NCI-H1105 (cell line): ENCODE results near the gene FCHSD2.
"Not testable (repeated sequence)": the region's sequence is repeated elsewhere in the genome, so short reads cannot be mapped to it uniquely, and the experiment has no call there.

Experiments used
- DNase-seq: peaks from one replicate; lab custom pipeline; 2025; lab: John Stamatoyannopoulos, UW

The FCHSD2 gene

DNA sequence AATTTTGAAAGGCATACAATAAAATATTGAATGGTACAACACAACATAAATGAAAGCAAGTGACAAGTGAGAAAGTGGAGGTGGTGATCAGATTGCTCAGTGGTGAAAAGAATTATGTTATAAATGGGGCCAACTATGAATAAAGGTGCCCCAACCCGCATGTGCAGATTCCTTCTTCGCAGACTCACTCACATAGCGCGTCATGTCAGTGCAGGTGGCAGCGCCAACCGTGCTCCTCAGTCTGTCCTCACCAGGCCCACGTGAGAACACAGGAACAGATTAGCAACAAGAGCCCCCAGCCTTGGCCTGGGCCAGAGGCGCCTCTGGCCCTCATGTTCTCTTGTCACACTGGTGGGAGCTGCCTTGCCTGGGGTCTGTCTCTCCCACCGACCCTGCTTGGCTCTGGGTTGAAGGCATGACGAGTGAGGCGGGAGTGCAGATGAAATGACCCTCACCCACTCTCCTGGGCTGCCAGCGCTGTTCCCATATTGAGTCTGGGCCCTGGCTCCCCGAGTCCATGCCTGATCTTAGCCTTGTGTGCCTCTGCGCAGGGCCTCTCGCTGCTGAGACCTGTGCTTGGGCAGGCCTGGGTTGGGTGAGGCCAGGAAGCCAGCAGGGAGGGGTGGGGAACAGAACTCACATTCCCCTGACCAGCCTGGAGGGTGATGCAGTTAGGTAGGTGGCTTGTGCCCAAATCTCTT, 321.5 kb downstream of the FCHSD2 start:
- no peak for DNase-seq

- no peak for DNase-seq
Measured at GRCh38 chr11:72818971-72819370, 323.1 kb downstream of the FCHSD2 start.

DNA sequence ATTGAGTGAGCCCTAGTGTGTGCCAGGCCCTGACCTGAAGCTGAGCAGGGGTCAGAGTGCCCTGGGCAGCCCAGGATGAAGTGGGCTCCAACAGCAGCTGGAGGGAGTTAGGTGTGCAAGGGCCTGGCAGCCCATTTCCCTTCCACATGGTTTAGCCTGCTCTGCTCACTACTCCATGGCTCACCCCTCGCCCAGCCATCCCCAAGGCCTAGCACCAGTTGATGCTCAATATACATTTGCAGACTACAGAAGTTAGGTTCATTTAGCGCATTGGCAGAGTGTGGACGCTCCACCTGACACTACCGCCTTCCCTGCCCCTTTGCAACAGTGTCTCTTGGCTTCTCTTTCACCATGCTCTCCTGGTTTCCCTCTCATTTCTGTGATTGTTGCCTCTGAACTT, 324.2 kb downstream of the FCHSD2 start:
- DNase-seq: no peak

DNA sequence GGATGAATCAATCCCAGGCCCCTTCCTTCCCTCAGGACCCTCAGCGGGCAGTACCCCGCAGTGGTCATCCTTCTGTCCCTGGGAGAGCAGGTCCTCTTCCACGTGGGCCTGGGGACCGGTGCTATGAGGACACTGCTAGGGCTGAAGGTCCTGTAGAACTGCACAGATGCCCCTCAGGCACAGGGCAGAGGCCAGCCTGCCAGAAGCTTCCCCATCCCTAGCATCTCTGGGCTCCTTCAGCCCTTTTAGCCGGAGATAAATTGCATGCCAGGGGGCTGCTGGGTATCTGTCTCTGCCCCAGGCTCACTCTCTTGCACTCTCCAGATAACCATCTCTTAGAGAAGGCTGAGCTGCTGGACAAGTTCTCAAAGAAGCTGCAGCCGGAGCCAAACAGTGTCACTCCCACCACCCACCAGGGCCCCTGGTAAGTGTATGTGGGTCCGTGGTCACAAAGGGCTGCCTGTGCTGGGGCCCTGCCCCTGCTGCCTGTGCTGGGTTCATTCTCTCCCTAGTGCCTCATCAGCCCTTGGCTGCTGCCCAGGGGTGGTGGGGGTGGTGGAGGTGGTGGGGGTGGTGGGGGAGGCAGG, 325.6 kb downstream of the FCHSD2 start:
- DNase-seq: no peak

GRCh38 chr11:72815110-72815618, 327.0 kb downstream of the FCHSD2 start:
- no peak for DNase-seq

GRCh38 chr11:72814286-72815109, 327.6 kb downstream of the FCHSD2 start, which contains the start of gene ATG16L2:
Gene ATG16L2, plus strand, starts transcription at chr11:72814411. Its CDS starts 35 bp downstream, at chr11:72814446.
- DNase-seq: peak; percentile 81

DNA sequence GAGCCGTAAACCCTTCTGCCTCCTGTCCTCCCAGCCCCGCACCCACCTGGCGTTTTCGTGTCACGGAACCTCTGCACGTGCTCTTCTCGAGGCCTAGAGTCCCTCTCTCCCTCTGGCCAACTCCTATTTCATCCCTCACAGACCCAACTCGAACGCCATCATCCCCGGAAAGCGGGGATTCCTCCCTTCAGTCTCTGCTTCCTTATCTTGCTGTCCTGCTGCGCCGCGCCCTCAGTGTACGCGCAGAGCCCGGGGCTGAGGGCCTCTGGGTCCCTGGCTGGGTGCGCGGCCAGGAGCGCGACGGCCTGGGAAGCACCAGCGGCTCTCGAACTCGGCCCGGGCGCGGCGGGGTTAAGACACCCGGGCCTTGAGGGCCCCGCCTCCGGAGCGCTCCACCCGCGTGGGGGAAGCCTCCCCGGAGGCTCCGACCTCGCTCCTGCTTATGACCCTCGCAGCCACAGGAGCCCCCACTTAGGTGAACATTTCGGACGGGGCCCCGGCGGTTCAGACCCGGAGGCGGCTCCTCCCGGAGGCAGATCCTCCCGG, 328.3 kb downstream of the FCHSD2 start:
- peak; percentile 74 for DNase-seq

DNA sequence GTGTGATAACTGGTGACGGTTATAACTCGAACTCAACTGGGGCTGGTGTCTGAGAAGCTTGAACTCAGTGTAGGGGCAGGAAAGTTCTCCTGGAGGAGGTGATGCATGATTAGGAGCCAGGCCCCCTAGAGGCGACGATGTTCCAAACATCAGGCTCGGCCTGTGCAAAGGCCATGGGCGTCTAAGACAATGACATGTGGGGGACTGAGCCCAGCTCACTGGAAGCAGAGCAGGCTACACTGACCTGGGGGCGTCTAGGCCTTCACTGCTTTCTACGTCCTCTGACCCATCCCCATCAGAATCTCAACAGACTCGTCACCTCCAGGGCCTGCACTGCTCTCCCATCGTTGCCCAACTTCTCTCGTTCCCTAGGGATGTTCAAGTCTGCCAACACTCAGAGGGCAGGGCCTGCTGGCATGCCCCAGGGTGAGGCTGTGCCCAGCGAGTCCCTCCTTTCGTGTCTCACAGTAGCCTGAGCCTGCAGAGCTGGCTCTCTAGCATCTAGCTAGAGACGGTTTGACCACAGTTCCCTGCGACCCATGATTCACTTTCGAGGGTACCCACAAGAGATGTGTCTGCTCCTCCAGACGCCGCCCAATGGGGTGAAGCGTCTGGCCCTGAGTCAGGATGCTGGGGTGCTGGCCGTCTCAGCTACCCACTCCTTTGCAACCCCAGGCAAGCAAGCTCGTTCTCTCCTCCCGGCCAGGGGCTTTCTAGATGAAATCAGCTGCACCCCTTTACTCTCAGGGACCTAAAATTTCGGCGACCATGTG, 329.0 kb downstream of the FCHSD2 start:
- DNase-seq: peak; percentile 21

DNA sequence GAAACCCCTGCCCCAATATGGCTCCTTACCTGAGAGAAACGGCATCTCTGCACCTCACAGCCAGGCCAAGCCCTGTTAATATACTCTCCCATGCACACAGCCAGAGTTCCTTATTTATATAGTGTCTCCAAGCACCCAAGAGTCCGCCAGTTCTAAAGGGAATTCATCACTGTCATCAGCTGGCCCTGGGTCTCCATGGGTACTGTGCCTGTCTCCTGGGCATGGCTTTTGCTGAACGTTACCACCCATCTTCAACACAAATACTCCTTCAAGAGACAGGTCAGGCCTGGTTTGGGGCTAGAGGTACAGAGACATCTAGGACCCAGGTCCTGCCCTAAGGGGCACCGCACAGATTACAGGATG, 329.5 kb downstream of the FCHSD2 start:
- DNase-seq: no peak

GRCh38 chr11:72811686-72812085, 330.4 kb downstream of the FCHSD2 start:
- DNase-seq: not testable (repeated sequence)

GRCh38 chr11:72808331-72808798, 333.8 kb downstream of the FCHSD2 start:
- no peak for DNase-seq

DNA sequence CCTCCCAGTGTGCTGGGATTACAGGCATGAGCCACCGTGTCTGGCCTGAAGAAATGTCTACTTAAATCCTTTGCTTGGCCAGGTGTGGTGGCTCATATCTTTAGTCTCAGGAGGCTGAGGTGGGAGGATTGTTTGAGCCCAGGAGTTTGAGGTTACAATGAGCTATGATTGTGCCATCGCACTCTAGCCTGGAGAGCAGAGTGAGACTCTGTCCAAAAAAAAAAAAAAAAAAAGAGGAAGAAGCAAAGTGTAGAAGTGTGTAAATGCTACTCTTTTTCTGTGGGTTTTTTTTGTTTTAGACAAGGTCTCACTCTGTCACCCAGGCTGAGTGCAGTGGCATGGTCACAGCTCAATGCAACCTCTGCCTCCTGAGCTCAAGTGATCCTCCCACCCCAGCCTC, 334.3 kb downstream of the FCHSD2 start:
- DNase-seq: no peak

DNA sequence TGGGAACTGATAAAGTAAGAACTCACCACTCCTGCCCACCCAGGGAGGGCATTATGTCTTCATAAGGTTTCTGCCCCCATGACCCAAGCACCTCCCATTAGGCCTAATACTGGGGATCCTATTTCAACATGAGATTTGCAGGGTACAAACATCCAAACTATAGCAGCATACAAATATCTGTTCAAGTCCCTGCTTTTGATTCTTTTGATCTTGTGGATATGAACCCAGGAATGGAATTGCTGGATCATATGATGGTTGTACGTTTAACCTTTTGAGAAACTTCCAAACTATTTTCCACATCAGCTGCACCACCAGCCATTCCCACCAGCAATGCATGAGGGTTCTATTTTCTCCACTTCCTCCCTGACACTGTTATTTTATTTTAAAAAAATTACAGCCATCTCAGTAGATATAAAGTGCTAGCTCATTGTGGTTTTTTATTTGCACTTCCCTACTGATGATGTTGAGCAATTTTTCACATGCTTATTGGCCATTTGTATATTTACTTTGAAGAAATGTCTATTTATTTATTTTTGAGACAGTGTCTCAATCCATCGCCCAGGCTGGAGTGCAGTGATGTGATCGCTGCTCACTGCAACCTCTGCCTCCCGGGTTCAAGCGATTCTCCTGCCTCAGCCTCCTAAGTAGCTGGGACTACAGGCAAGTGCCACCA, 335.0 kb downstream of the FCHSD2 start:
- no peak for DNase-seq

DNA sequence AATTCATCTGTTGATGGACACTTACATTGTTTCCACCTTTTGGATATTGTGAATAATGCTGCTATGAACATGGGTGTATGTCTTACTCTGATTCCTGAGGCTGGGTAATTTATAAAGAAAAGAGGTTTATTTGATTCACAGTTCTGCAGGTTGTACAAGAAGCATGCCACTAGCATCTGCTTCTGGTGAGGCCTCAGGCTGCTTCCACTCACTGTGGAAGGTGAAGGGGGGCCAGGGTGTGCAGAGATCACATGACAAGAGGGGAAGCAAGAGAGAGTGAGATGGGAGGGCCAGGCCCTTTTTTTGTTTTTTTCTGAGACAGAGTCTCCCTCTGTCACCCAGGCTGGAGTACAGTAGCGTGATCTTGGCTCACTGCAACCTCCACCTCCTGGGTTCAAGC, 335.7 kb downstream of the FCHSD2 start:
- not testable (repeated sequence) for DNase-seq

GRCh38 chr11:72805216-72805615, 336.9 kb downstream of the FCHSD2 start:
- DNase-seq: no peak

- no peak for DNase-seq
Measured at GRCh38 chr11:72802822-72803221, 339.3 kb downstream of the FCHSD2 start.

- no peak for DNase-seq
Measured at GRCh38 chr11:72799441-72799840, 342.7 kb downstream of the FCHSD2 start.

GRCh38 chr11:72798361-72798760, 343.8 kb downstream of the FCHSD2 start:
- DNase-seq: no peak

DNA sequence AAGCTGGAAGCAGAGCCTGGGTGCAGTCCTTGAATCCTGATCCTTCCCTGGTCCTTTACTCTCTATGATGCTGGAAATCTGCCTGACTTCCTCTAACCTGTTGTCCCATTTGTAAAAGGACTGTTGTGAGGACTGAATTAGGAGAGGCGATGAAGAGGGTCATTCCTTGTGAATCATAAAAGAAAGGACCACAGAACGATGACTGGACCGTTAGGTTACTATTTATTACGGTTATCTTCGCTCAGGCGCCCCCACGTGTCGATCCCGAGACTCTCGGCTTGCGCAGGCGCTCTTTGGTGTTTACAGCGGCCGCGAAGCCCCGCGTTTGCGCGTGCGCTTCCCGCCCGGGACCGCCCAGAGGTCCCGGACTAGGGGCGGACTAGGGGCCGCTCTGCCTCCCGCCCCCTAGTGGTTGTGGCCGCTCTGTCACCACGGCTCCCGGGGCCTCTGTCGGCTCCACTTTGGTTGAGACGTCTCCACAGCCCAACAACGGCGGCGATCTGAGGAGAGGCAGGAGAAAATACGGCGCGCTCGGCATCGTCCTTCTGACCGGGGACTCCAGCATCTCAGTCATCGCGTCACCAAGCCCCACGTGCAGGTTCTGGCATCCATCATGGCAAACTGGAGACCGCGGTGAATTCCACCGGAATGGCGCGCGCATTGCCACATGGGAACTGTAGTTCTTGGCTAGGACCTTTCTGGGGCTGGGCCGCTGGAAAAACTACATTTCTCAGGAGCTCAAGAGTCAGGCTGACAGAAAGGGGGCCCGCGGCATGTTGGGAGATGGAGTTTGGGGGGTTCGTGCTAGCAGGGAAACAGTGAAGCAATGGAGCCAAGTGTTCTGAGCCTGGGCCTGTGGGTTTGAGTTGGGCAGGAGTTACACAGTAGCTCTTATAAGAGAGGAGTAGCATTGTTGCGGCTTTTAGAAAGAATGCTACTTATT, 348.4 kb downstream of the FCHSD2 start, which contains the start of gene STARD10:
STARD10 (minus strand) TSS at position 623 of the 943 bp plus-strand sequence. CDS start 12,866 bp downstream, outside the sequence.
- DNase-seq: peak; percentile 93

DNA sequence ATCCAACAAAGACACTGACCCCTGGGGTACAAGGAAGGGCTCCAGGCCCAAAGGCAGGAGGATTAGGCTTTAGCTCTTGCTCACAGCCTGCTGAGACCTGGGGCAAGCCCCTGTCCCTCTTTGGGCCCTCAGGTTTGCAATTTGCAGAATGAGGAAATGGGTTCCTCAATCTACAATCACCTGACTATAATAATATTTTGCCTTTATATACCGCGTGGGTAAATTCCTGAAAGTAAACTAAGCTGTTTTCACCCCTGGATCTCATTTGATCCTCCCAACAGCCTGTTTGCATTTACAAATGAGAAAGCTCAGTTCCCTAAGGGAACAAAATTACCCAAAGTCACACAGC, 349.1 kb downstream of the FCHSD2 start:
- no peak for DNase-seq
